ENCODE results near the gene FIGN. TPM values are rescaled to one million over a fixed set of nuclear protein-coding genes. Genes with fewer than 3 reads are reported as not detected.

Gene FIGN
- total RNA-seq, 2 experiments from 2014 or later: not detected

GRCh38 chr2:163737563-163737962 is 1.8 kb upstream of the FIGN start:
- Mint-ChIP-seq H3K4me3 (no peak overlapping the region), H3K9me3 (no peaks in the 10 kb centered on the region), H3K4me1 (ENCODE audit: low read depth) (peaks cover 4% of the 10 kb centered on the region), H3K27ac (no peak overlapping the region), H3K27me3 (peaks cover 23% of the 10 kb centered on the region), H3K36me3 (ENCODE audit: low read depth) (peaks cover 3% of the 10 kb centered on the region)
- DNase-seq (no peak), ATAC-seq (no peak)
- TF ChIP-seq, protein P1, sequence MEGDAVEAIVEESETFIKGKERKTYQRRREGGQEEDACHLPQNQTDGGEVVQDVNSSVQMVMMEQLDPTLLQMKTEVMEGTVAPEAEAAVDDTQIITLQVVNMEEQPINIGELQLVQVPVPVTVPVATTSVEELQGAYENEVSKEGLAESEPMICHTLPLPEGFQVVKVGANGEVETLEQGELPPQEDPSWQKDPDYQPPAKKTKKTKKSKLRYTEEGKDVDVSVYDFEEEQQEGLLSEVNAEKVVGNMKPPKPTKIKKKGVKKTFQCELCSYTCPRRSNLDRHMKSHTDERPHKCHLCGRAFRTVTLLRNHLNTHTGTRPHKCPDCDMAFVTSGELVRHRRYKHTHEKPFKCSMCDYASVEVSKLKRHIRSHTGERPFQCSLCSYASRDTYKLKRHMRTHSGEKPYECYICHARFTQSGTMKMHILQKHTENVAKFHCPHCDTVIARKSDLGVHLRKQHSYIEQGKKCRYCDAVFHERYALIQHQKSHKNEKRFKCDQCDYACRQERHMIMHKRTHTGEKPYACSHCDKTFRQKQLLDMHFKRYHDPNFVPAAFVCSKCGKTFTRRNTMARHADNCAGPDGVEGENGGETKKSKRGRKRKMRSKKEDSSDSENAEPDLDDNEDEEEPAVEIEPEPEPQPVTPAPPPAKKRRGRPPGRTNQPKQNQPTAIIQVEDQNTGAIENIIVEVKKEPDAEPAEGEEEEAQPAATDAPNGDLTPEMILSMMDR (IDR thresholded peaks at IDR 0.05): no peak
- ChIA-PET CTCF (no interaction called here), POLR2A (no interaction called here)
- intact Hi-C loops (cut with micrococcal nuclease): no loop called here

DNA sequence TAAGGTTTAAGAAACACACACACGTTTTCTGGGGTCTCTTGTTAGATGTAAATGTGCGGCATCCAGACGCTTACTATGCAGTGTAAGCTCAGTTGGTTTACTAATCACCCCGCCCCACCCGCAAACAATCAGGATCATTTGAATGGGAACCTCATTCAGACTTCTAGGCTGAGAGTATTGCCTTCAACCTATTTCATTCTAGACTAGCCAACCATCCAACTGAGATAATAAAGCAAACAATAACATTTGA is 1.3 kb upstream of the FIGN start:
- peaks cover 4% of the 10 kb centered on the region for H3K4me1 Mint-ChIP-seq (ENCODE audit: low read depth)
- no peaks in the 10 kb centered on the region for H3K9me3 Mint-ChIP-seq
- peaks cover 24% of the 10 kb centered on the region for H3K27me3 Mint-ChIP-seq
- ChIA-PET CTCF (no interaction called here), POLR2A (no interaction called here)
- H3K4me3 Mint-ChIP-seq: no peak overlapping the region
- TF ChIP-seq, protein P1 (IDR thresholded peaks at IDR 0.05): no peak
- H3K36me3 Mint-ChIP-seq (ENCODE audit: low read depth): peaks cover 3% of the 10 kb centered on the region
- intact Hi-C loops (cut with micrococcal nuclease): no loop called here
- no peak for ATAC-seq
- no peak overlapping the region for H3K27ac Mint-ChIP-seq
- DNase-seq: no peak

- peaks cover 3% of the 10 kb centered on the region for H3K36me3 Mint-ChIP-seq (ENCODE audit: low read depth)
- ChIA-PET CTCF (no interaction called here), POLR2A (no interaction called here)
- no peak for DNase-seq
- peaks cover 4% of the 10 kb centered on the region for H3K4me1 Mint-ChIP-seq (ENCODE audit: low read depth)
- TF ChIP-seq, protein P1 (IDR thresholded peaks at IDR 0.05): no peak
- no peak for ATAC-seq
- no peak overlapping the region for H3K4me3 Mint-ChIP-seq
- peaks cover 24% of the 10 kb centered on the region for H3K27me3 Mint-ChIP-seq
- no peaks in the 10 kb centered on the region for H3K9me3 Mint-ChIP-seq
- no peak overlapping the region for H3K27ac Mint-ChIP-seq
- intact Hi-C loops (cut with micrococcal nuclease): no loop called here
Measured at GRCh38 chr2:163736433-163737189, 803 bp upstream of the FIGN start.

DNA sequence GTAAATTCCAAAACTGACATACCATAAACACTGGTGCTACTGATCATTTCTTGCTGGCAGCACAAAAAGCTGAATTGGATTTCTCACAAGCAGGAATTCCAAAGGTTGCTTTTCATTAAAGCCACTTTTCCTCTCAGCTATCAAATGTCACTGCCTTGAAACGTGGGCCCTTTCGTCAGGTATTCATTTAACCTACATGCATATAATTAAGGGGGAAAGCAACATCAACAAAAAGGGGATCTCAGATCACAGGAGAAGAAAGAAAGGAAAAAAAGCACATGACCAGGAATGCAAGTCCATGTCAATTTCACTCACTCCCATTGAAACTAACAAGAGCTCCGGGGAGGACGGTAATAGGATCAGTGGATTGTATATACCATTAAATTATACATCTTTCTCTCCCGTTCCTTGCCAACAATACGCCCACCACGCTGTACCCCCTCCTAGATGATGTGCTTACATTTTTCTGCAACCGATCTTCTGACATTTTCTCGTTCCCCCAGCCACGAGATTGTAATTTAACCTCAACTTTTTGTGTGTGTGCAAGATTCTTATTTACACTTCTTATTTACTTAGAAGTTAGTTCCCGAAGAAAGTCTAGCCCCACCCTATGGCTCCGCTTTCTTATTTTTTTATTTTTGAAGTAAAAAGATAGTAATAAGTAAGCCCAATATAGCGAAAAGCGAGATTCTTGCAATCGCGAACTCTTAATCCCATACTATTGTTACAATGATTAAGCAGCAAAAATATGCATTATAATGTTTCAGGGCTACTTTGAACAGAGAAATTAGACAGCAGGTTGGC is 725 bp downstream of the FIGN start:
- Mint-ChIP-seq H3K36me3 (ENCODE audit: low read depth) (peaks cover 3% of the 10 kb centered on the region), H3K27ac (no peak overlapping the region), H3K9me3 (no peaks in the 10 kb centered on the region), H3K4me1 (ENCODE audit: low read depth) (peaks cover 4% of the 10 kb centered on the region), H3K27me3 (peaks cover 24% of the 10 kb centered on the region), H3K4me3 (no peak overlapping the region)
- DNase-seq (no peak), ATAC-seq (no peak)
- ChIA-PET POLR2A (no interaction called here), CTCF (no interaction called here)
- TF ChIP-seq, protein P1 (IDR thresholded peaks at IDR 0.05): no peak
- intact Hi-C loops (cut with micrococcal nuclease): no loop called here

- H3K4me1 Mint-ChIP-seq (ENCODE audit: low read depth): peaks cover 4% of the 10 kb centered on the region
- H3K4me3 Mint-ChIP-seq: no peak overlapping the region
- H3K9me3 Mint-ChIP-seq: no peaks in the 10 kb centered on the region
- H3K36me3 Mint-ChIP-seq (ENCODE audit: low read depth): peaks cover 3% of the 10 kb centered on the region
- H3K27ac Mint-ChIP-seq: no peak overlapping the region
- ChIA-PET CTCF (no interaction called here), POLR2A (no interaction called here)
- H3K27me3 Mint-ChIP-seq: peaks cover 24% of the 10 kb centered on the region
- ATAC-seq (no peak), DNase-seq (no peak)
- intact Hi-C loops (cut with micrococcal nuclease): no loop called here
- TF ChIP-seq, protein P1 (IDR thresholded peaks at IDR 0.05): no peak
Measured at GRCh38 chr2:163734401-163734800, 1.4 kb downstream of the FIGN start.
